HCT116 (cell line): ENCODE data around the gene FBXO21. TPM values are rescaled to one million over a fixed set of nuclear protein-coding genes. Genes with fewer than 3 reads are reported as not detected.

Source experiments
- ATAC-seq: fragments of 200-7000 bp; cut with Tn5 transposase; 2 replicates; pipeline ENCODE4 v1.9.1; 2020; ENCODE audit warnings: mild to moderate bottlenecking, moderate library complexity
- BruUV-seq: library from RNA; stranded (reverse); fragments of 400-500 nt; replicated peaks from 2 replicates; lab custom pipeline; 2021; lab: Mats Ljungman, UMichigan
- CTCF ChIA-PET: fragments of 300-600 bp; sonication (Branson Sonifier 250); formaldehyde crosslinking; loops from one replicate; lab custom pipeline; 2021; ENCODE audit warnings: antibody characterized with exemption; lab: Charles Lee
- POLR2A ChIA-PET: fragments of 300-600, 350-600 bp; sonication (Branson Sonifier 250); formaldehyde crosslinking; loops from one replicate; lab custom pipeline; 2021; ENCODE audit warnings: antibody characterized with exemption; lab: Charles Lee
- RAD21 ChIA-PET, 2 experiments: fragments of 300-600 bp; sonication (Branson Sonifier 250); formaldehyde crosslinking; loops; one replicate each; lab custom pipeline; 2023; ENCODE audit warnings: low total read pairs in 2 of 2; ENCODE audit not compliant: uncharacterized antibody in 2 of 2, unreplicated experiment in 2 of 2, low non-redundant PET in 1 of 2; lab: Charles Lee
- DNase-seq: peaks from one replicate; pipeline ENCODE4 v3.0.0-alpha.2; 2010; ENCODE audit warnings: low read depth, low spot score
- H2AFZ ChIP-seq: fragments of 200-600 bp; shearing (Covaris generic), sonication (generic); 2 replicates; pipeline ENCODE4 v1.6.1; 2017; ENCODE audit warnings: low read depth, mixed run types, mixed read lengths, antibody characterized with exemption, low read length; ENCODE audit not compliant: poor library complexity, severe bottlenecking
- H3K27ac ChIP-seq: 2 replicates; pipeline ENCODE4 v1.5.1; 2012; ENCODE audit warnings: low read depth, low read length
- H3K27me3 ChIP-seq: fragments of 200-600 bp; sonication (generic); 2 replicates; pipeline ENCODE4 v1.6.1; 2016; ENCODE audit warnings: mixed run types, low read length, mixed read lengths; ENCODE audit not compliant: insufficient read depth
- H3K36me3 ChIP-seq, 2 experiments: fragments of 200-500 bp in 1 of 2; fragments of 200-600 bp in 1 of 2; sonication (Bioruptor generic) in 1 of 2; sonication (generic) in 1 of 2; 2 replicates each; pipeline versions ENCODE4 v1.5.1 to v1.6.1; 2014 to 2016; ENCODE audit warnings: low read length in 2 of 2, inconsistent platforms in 1 of 2, mixed read lengths in 1 of 2, mixed run types in 1 of 2; ENCODE audit not compliant: insufficient read depth in 2 of 2, control insufficient read depth in 1 of 2
- H3K4me1 ChIP-seq, 2 experiments: fragments of 200-600 bp in 1 of 2; sonication (generic) in 1 of 2; 2 replicates each; pipeline versions ENCODE4 v1.5.1 to v1.6.1; 2012 to 2017; ENCODE audit warnings: low read length in 2 of 2, inconsistent platforms in 1 of 2, mild to moderate bottlenecking in 1 of 2, mixed read lengths in 1 of 2, mixed run types in 1 of 2, moderate library complexity in 1 of 2; ENCODE audit not compliant: insufficient read depth in 2 of 2, control insufficient read depth in 1 of 2
- H3K4me2 ChIP-seq: fragments of 200-600 bp; sonication (generic); 2 replicates; pipeline ENCODE4 v1.6.1; 2017; ENCODE audit warnings: mixed run types, low read length, mixed read lengths
- H3K4me3 ChIP-seq, 2 experiments: fragments of 200-600 bp in 1 of 2; sonication (generic) in 1 of 2; replicated peaks in 1 of 2; 2 replicates each; pipeline ENCODE4 v1.5.1; 2011 to 2016; ENCODE audit warnings: low read length in 2 of 2, control low read depth in 1 of 2, low read depth in 1 of 2, mild to moderate bottlenecking in 1 of 2, mixed read lengths in 1 of 2, mixed run types in 1 of 2
- H3K79me2 ChIP-seq: fragments of 200-600 bp; sonication (generic); 2 replicates; pipeline ENCODE4 v1.6.1; 2017; ENCODE audit warnings: mild to moderate bottlenecking, mixed run types, low read length, moderate library complexity, mixed read lengths; ENCODE audit not compliant: insufficient read depth
- H3K9ac ChIP-seq: fragments of 200-600 bp; sonication (generic); 2 replicates; pipeline ENCODE4 v1.6.1; 2016; ENCODE audit warnings: low read length, mixed read lengths
- H3K9me2 ChIP-seq: fragments of 200-600 bp; sonication (generic), shearing (Covaris generic); 2 replicates; pipeline ENCODE4 v1.6.1; 2017; ENCODE audit warnings: mixed run types, mild to moderate bottlenecking, moderate library complexity; ENCODE audit not compliant: insufficient read depth
- H3K9me3 ChIP-seq, 2 experiments: fragments of 200-500 bp in 1 of 2; fragments of 200-600 bp in 1 of 2; sonication (Bioruptor generic) in 1 of 2; sonication (generic) in 1 of 2; 2 replicates each; pipeline ENCODE4 v1.6.1; 2014 to 2017; ENCODE audit warnings: low read length in 2 of 2, mixed read lengths in 2 of 2, inconsistent platforms in 1 of 2, low read depth in 1 of 2, mild to moderate bottlenecking in 1 of 2, mixed run types in 1 of 2, moderate library complexity in 1 of 2; ENCODE audit not compliant: control insufficient read depth in 1 of 2, insufficient read depth in 1 of 2
- H4K20me1 ChIP-seq: fragments of 200-600 bp; sonication (generic), shearing (Covaris generic); 2 replicates; pipeline ENCODE4 v1.6.1; 2017; ENCODE audit warnings: mixed run types, mild to moderate bottlenecking, moderate library complexity; ENCODE audit not compliant: insufficient read depth
- CBX3 ChIP-seq: IDR thresholded peaks from 2 replicates; pipeline ENCODE4 v1.6.1; 2012; ENCODE audit warnings: low read depth
- CEBPB ChIP-seq: IDR thresholded peaks from 2 replicates; pipeline ENCODE4 v1.6.1; 2012; ENCODE audit warnings: low read depth
- CTCF ChIP-seq, 3 experiments: fragments of 200-600 bp in 1 of 3; sonication (generic) in 1 of 3; IDR thresholded peaks in 2 of 3; conservative IDR thresholded peaks in 1 of 3; 2 replicates each; pipeline ENCODE4 v1.5.1; 2012 to 2017; ENCODE audit warnings: low read depth in 2 of 3, low read length in 2 of 3, antibody characterized with exemption in 1 of 3, borderline replicate concordance in 1 of 3, control low read depth in 1 of 3, mild to moderate bottlenecking in 1 of 3, mixed read lengths in 1 of 3, mixed run types in 1 of 3, moderate library complexity in 1 of 3; ENCODE audit not compliant: insufficient read depth in 1 of 3
- ELF1 ChIP-seq: IDR thresholded peaks from 2 replicates; pipeline ENCODE4 v1.6.1; 2012; ENCODE audit warnings: low read depth, borderline replicate concordance
- EZH2phosphoT487 ChIP-seq: fragments of 200-600 bp; IDR thresholded peaks from 2 replicates; pipeline ENCODE4 v1.6.1; 2018; ENCODE audit warnings: antibody characterized with exemption, borderline replicate concordance
- FOSL1 ChIP-seq: IDR thresholded peaks from 2 replicates; pipeline ENCODE4 v1.6.1; 2012; ENCODE audit warnings: low read depth
- JUND ChIP-seq: IDR thresholded peaks from 2 replicates; pipeline ENCODE4 v1.6.1; 2012
- MAX ChIP-seq: IDR thresholded peaks from 2 replicates; pipeline ENCODE4 v1.6.1; 2012
- POLR2AphosphoS5 ChIP-seq: IDR thresholded peaks from 2 replicates; pipeline ENCODE4 v1.6.1; 2011; ENCODE audit warnings: mild to moderate bottlenecking, low read depth, low read length, moderate library complexity
- RAD21 ChIP-seq: IDR thresholded peaks from 2 replicates; pipeline ENCODE4 v1.6.1; 2012; ENCODE audit warnings: low read depth, mild to moderate bottlenecking
- REST ChIP-seq: IDR thresholded peaks from 2 replicates; pipeline ENCODE4 v1.6.1; 2012; ENCODE audit warnings: low read depth
- SP1 ChIP-seq: IDR thresholded peaks from 2 replicates; pipeline ENCODE4 v1.6.1; 2012; ENCODE audit warnings: low read depth
- TCF7L2 ChIP-seq: IDR thresholded peaks from 2 replicates; pipeline ENCODE4 v1.7.0; 2011; ENCODE audit warnings: borderline replicate concordance, inconsistent platforms; ENCODE audit not compliant: insufficient read depth, insufficient read length; ENCODE audit errors: extremely low read depth
- ZFX ChIP-seq: fragments of 450-650 bp; IDR thresholded peaks from 2 replicates; pipeline ENCODE4 v1.6.1; 2017
- ZNF274 ChIP-seq: fragments of 200-500 bp; sonication (Bioruptor generic); IDR thresholded peaks from 2 replicates; pipeline ENCODE4 v1.6.1; 2014; ENCODE audit warnings: mild to moderate bottlenecking, low read depth, low read length, inconsistent platforms
- intact Hi-C: fragments of 100-400 bp; cut with micrococcal nuclease; formaldehyde crosslinking; loops from 2 replicates; pipeline ENCODE4 v1.10.0; 2022
- total RNA-seq: library from RNA; stranded (reverse); gene quantifications from one replicate; pipeline ENCODE4 v1.2.1, GENCODE V29; 2021; ENCODE audit not compliant: unreplicated experiment

Gene FBXO21
- total RNA-seq, 1 experiment from 2014 or later = 45.5 TPM

GRCh38 chr12:117226505-117226904, 36.2 kb upstream of the FBXO21 start:
- Histone ChIP-seq H3K36me3 (no peaks in the 10 kb centered on the region), H4K20me1 (no peaks in the 10 kb centered on the region), H3K9me2 (no peaks in the 10 kb centered on the region), H3K4me2 (no peak overlapping the region), H3K4me3 (no peak overlapping the region), H2AFZ (no peak overlapping the region), H3K27ac (no peak overlapping the region), H3K4me1 (peaks cover 2 to 8% of the 10 kb centered on the region in 2 experiments; a peak in 2 of 4 replicates), H3K9me3 (no peaks in the 10 kb centered on the region), H3K79me2 (no peaks in the 10 kb centered on the region), H3K9ac (no peak overlapping the region), H3K27me3 (no peaks in the 10 kb centered on the region)
- RAD21 ChIA-PET = no interaction called here
- DNase-seq = no peak
- POLR2A ChIA-PET = no interaction called here
- CTCF ChIA-PET = interaction anchor here (1.1 kb wide), 1 partner anchor 624 kb away, joined by 3 read pairs; no protein-coding TSS in a partner anchor
- intact Hi-C loops = no loop called here
- TF ChIP-seq SP1 (no peak), FOSL1 (no peak), ZFX (no peak), CBX3 (no peak), JUND (no peak), RAD21 (no peak), POLR2AphosphoS5 (no peak)
- no peak for ATAC-seq
- BruUV-seq = no TSS peak

- no peaks in the 10 kb centered on the region for H3K9me2 ChIP-seq
- H2AFZ ChIP-seq = no peak overlapping the region
- no peaks in the 10 kb centered on the region for H3K36me3 ChIP-seq
- no peak overlapping the region for H3K9ac ChIP-seq
- H3K79me2 ChIP-seq = no peaks in the 10 kb centered on the region
- DNase-seq = no peak
- H3K27me3 ChIP-seq = 0 out of 2 replicates have a peak, but pooled peaks cover 3% of the 10 kb centered on the region
- H3K4me1 ChIP-seq = peaks cover 2 to 8% of the 10 kb centered on the region in 2 experiments; a peak in 2 of 4 replicates
- H4K20me1 ChIP-seq = no peaks in the 10 kb centered on the region
- no peaks in the 10 kb centered on the region for H3K9me3 ChIP-seq
- intact Hi-C loops = no loop called here
- ChIA-PET POLR2A (no interaction called here), RAD21 (no interaction called here), CTCF (no interaction called here)
- no peak overlapping the region for H3K4me3 ChIP-seq
- TF ChIP-seq REST (no peak), JUND (no peak), EZH2phosphoT487 (no peak), TCF7L2 (no peak), CTCF (IDR thresholded peaks at IDR 0.05 in 2 of 3, conservative IDR thresholded peaks at IDR 0.05 in 1 of 3; ENCODE audit: borderline replicate concordance in 1 of 3, insufficient read depth in 1 of 3, low read depth in 2 of 3, low read length in 2 of 3) (no peak), RAD21 (no peak), CBX3 (no peak), CEBPB (no peak), ZNF274 (no peak), MAX (no peak), ELF1 (no peak), FOSL1 (no peak)
- H3K27ac ChIP-seq = no peak overlapping the region
- ATAC-seq = no peak
- no TSS peak for BruUV-seq
- H3K4me2 ChIP-seq = no peak overlapping the region
Observed at GRCh38 chr12:117225179-117225578, 34.9 kb upstream of the FBXO21 start.
